K562 (cell line): ENCODE measurements around the gene CNDP2. TPM values are rescaled to one million over a fixed set of nuclear protein-coding genes. Genes with fewer than 3 reads are reported as not detected.
A peak's percentile ranks its signal among the peaks of the same experiment; 100 is the strongest.

Experiments used
- ATAC-seq: fragments of 200-7000 bp; cut with Tn5 transposase; 3 replicates; pipeline ENCODE4 v1.9.1; 2020; ENCODE audit warnings: moderate library complexity
- BruUV-seq: library from RNA; stranded (reverse); fragments of 400-500 nt; replicated peaks from 2 replicates; lab custom pipeline; 2021; lab: Mats Ljungman, UMichigan
- CTCF ChIA-PET: fragments of 300-600 bp; formaldehyde crosslinking; extraction: SDS; loops from one replicate; lab custom pipeline; 2021; ENCODE audit warnings: low intra/inter-chr PET ratio; lab: Yijun Ruan, JAX
- POLR2A ChIA-PET: fragments of 300-600, 350-650 bp; sonication (Branson Sonifier 250); formaldehyde crosslinking; extraction: SDS; loops from one replicate; lab custom pipeline; 2021; ENCODE audit warnings: antibody characterized with exemption, inconsistent platforms; lab: Yijun Ruan, JAX
- DNase-seq, 4 experiments: peaks; one replicate each; pipeline versions ENCODE4 v3.0.0 to v3.0.0-alpha.2; 2011 to 2018; ENCODE audit warnings: low spot score in 3 of 4, mixed read lengths in 3 of 4; ENCODE audit errors: extremely low read depth in 1 of 4
- FAIRE-seq: peaks from 2 replicates; lab custom pipeline; 2011; peaks lifted over from hg19 to GRCh38; lab: Jason Lieb, UNC
- H2AFZ ChIP-seq: 2 replicates; pipeline ENCODE4 v1.6.0; 2011; ENCODE audit warnings: low read depth, low read length, control low read depth, inconsistent platforms
- H3K27ac ChIP-seq: fragments of 200-600 bp; 3 replicates; pipeline ENCODE4 v1.8.0; 2011; ENCODE audit warnings: low read depth, mild to moderate bottlenecking, control low read depth, inconsistent platforms, low read length, moderate library complexity, mixed read lengths; ENCODE audit errors: extremely low read depth
- H3K27me3 ChIP-seq, 2 experiments: fragments of 300-600 bp in 1 of 2; 2 replicates in 1 of 2; 3 replicates in 1 of 2; pipeline versions ENCODE4 v1.6.0 to v1.8.0; 2011; ENCODE audit warnings: inconsistent platforms in 2 of 2, low read length in 2 of 2, mild to moderate bottlenecking in 1 of 2, mixed read lengths in 1 of 2, moderate library complexity in 1 of 2; ENCODE audit not compliant: control insufficient read depth in 2 of 2, insufficient read depth in 2 of 2
- H3K36me3 ChIP-seq: fragments of 300-600 bp; 3 replicates; pipeline ENCODE4 v1.8.0; 2011; ENCODE audit warnings: mild to moderate bottlenecking, low read length, inconsistent platforms; ENCODE audit not compliant: control insufficient read depth, insufficient read depth
- H3K4me1 ChIP-seq, 2 experiments: fragments of 200-600 bp in 1 of 2; replicated peaks in 1 of 2; 2 replicates in 1 of 2; 3 replicates in 1 of 2; pipeline versions ENCODE4 v1.5.1 to v1.8.0; 2011; ENCODE audit warnings: inconsistent platforms in 2 of 2, low read length in 2 of 2, mild to moderate bottlenecking in 1 of 2, mixed read lengths in 1 of 2, moderate library complexity in 1 of 2; ENCODE audit not compliant: control insufficient read depth in 2 of 2, insufficient read depth in 2 of 2
- H3K4me2 ChIP-seq: 2 replicates; pipeline ENCODE4 v1.6.1; 2011; ENCODE audit warnings: low read length, control low read depth, inconsistent platforms, mixed read lengths; ENCODE audit not compliant: insufficient read depth
- H3K4me3 ChIP-seq: fragments of 200-600 bp; sonication (generic), shearing (Covaris generic); 2 replicates; pipeline ENCODE4 v1.5.1; 2016; ENCODE audit warnings: control low read depth, inconsistent platforms
- H3K79me2 ChIP-seq: fragments of 200-600 bp; 3 replicates; pipeline ENCODE4 v1.8.0; 2011; ENCODE audit warnings: low read length, inconsistent platforms; ENCODE audit not compliant: control insufficient read depth, insufficient read depth
- H3K9ac ChIP-seq, 2 experiments: 2 replicates each; pipeline versions ENCODE4 v1.6.0 to v1.6.1; 2011; ENCODE audit warnings: low read depth in 2 of 2, low read length in 2 of 2, control low read depth in 1 of 2, inconsistent platforms in 1 of 2, mild to moderate bottlenecking in 1 of 2, mixed read lengths in 1 of 2; ENCODE audit not compliant: insufficient read depth in 1 of 2
- H3K9me1 ChIP-seq: one replicate; pipeline ENCODE4 v1.6.0; 2011; ENCODE audit warnings: inconsistent platforms, mild to moderate bottlenecking, low read length, moderate library complexity; ENCODE audit not compliant: control insufficient read depth, insufficient read depth
- H3K9me3 ChIP-seq: replicated peaks from 2 replicates; pipeline ENCODE4 v1.5.1; 2011; ENCODE audit warnings: low read depth, low read length, inconsistent platforms; ENCODE audit not compliant: control insufficient read depth, insufficient read depth
- H4K20me1 ChIP-seq: replicated peaks from 2 replicates; pipeline ENCODE4 v1.6.1; 2011; ENCODE audit warnings: low read length, inconsistent platforms, mixed read lengths; ENCODE audit not compliant: control insufficient read depth, insufficient read depth
- ELF2 ChIP-seq: fragments of 250-450 bp; sonication (Bioruptor Pico); IDR thresholded peaks from 2 replicates; pipeline ENCODE4 v1.5.0; 2021; ENCODE audit warnings: mild to moderate bottlenecking
- ELF4 ChIP-seq: fragments of 450-650 bp; formaldehyde crosslinking; IDR thresholded peaks from 2 replicates; pipeline ENCODE4 v1.4.0; 2022; ENCODE audit warnings: missing genetic modification characterization
- GABPA ChIP-seq: fragments of 200-800 bp; sonication (Bioruptor generic); conservative IDR thresholded peaks from 2 replicates; pipeline ENCODE4 v1.6.1; 2016; ENCODE audit warnings: low read depth, missing genetic modification characterization, missing compliant biosample characterization
- IFI16 ChIP-seq: fragments of 250-450 bp; sonication (Bioruptor Pico); IDR thresholded peaks from 2 replicates; pipeline ENCODE4 v2.1.2; 2022; ENCODE audit warnings: mild to moderate bottlenecking, inconsistent platforms
- KHSRP ChIP-seq: fragments of 450-650 bp; IDR thresholded peaks from 2 replicates; pipeline ENCODE4 v1.6.1; 2017
- NRF1 ChIP-seq, 2 experiments: fragments of 450-650 bp; IDR thresholded peaks in 1 of 2; conservative IDR thresholded peaks in 1 of 2; 2 replicates each; pipeline ENCODE4 v1.6.1; 2014; ENCODE audit warnings: mild to moderate bottlenecking in 2 of 2
- PPARD ChIP-seq: fragments of 250-450 bp; sonication (Bioruptor Pico); IDR thresholded peaks from 2 replicates; pipeline ENCODE4 v1.8.0; 2022; ENCODE audit warnings: inconsistent platforms, mild to moderate bottlenecking, moderate library complexity
- SPI1 ChIP-seq: IDR thresholded peaks from 2 replicates; pipeline ENCODE4 v1.6.1; 2011; ENCODE audit warnings: low read depth, low read length, control low read depth, borderline replicate concordance
- ZNF165 ChIP-seq: fragments of 250-450 bp; sonication (Bioruptor Pico); IDR thresholded peaks from 2 replicates; pipeline ENCODE4 v1.4.0; 2020; ENCODE audit warnings: borderline replicate concordance
- ZNF3 ChIP-seq: fragments of 250-450 bp; sonication (Bioruptor Pico); IDR thresholded peaks from 2 replicates; pipeline ENCODE4 v1.5.0; 2021; ENCODE audit warnings: mild to moderate bottlenecking, moderate library complexity
- ZNF699 ChIP-seq: fragments of 250-450 bp; sonication (Bioruptor Pico); IDR thresholded peaks from 2 replicates; pipeline ENCODE4 v1.8.0; 2021; ENCODE audit warnings: mild to moderate bottlenecking, moderate library complexity; ENCODE audit not compliant: insufficient replicate concordance
- ZNF766 ChIP-seq: fragments of 200-800 bp; sonication (Bioruptor generic); conservative IDR thresholded peaks from 2 replicates; pipeline ENCODE4 v1.6.1; 2016; ENCODE audit warnings: missing genetic modification characterization, missing compliant biosample characterization
- WGBS: fragments of 100-300 bp; shearing (Covaris generic); methylation state at CpG from one replicate; pipeline ENCODE4 v1.1.6; 2016; ENCODE audit warnings: low coverage, mixed read lengths; ENCODE audit not compliant: insufficient coverage; ENCODE audit errors: missing lambda C conversion rate; 5-methylcytosine and 5-hydroxymethylcytosine counted together
- in situ Hi-C: fragments of 300-500 bp; cut with MboI; formaldehyde crosslinking; loops from 4 replicates; pipeline ENCODE4 v1.15.0; 2018; ENCODE audit warnings: inconsistent platforms, mixed read lengths
- intact Hi-C: fragments of 100-400 bp; cut with micrococcal nuclease; formaldehyde crosslinking; loops from 2 replicates; pipeline ENCODE4 v1.14.2; 2022
- polyA plus RNA-seq, 8 experiments: library from polyadenylated mRNA; depleted of rRNA in 4 of 8; stranded (reverse) in 5 of 8; unstranded in 3 of 8; fragments of >200 nt; fragmentation: Nextera tagmentation in 2 of 8; fragmentation: Illumina TruSeq in 1 of 8; extraction: Ambion mirVana in 2 of 8; extraction: Trizol in 1 of 8; gene quantifications; 2 replicates each; pipeline versions ENCODE4 v1.2.1 to v1.2.3, GENCODE V29; 2011 to 2014; ENCODE audit warnings: inconsistent platforms in 1 of 8, missing spikeins in 1 of 8
- total RNA-seq, 7 experiments: library from RNA; depleted of rRNA in 6 of 7; stranded (reverse); fragments of >200 nt in 6 of 7; fragmentation: Illumina TruSeq in 2 of 7; extraction: Trizol in 2 of 7; gene quantifications; 2 replicates each; pipeline versions ENCODE4 v1.2.1 to v1.2.3, GENCODE V29; 2011 to 2021; ENCODE audit warnings: low replicate concordance in 1 of 7
- TF ChIP-seq, protein P1 (sequence below): fragments of 250-450 bp; sonication (Bioruptor Pico); IDR thresholded peaks from 2 replicates; pipeline ENCODE4 v1.8.0; 2022; ENCODE audit warnings: inconsistent platforms, mild to moderate bottlenecking, moderate library complexity, borderline replicate concordance
- TF ChIP-seq, protein P2 (sequence below): sonication (generic); formaldehyde crosslinking; IDR thresholded peaks from 2 replicates; pipeline ENCODE4 v1.8.0; 2022; ENCODE audit warnings: missing genetic modification reagents, mild to moderate bottlenecking, borderline replicate concordance
- TF ChIP-seq, protein P3 (sequence below): sonication (generic); formaldehyde crosslinking; IDR thresholded peaks from 2 replicates; pipeline ENCODE4 v1.8.0; 2022; ENCODE audit warnings: mild to moderate bottlenecking, missing genetic modification reagents
- TF ChIP-seq, protein P4 (sequence below): sonication (generic); formaldehyde crosslinking; IDR thresholded peaks from 2 replicates; pipeline ENCODE4 v1.8.0; 2022; ENCODE audit warnings: mild to moderate bottlenecking, missing genetic modification reagents

The CNDP2 gene
- total and polyA plus RNA-seq, 9 of the 15 experiments (the other 6 are each of a cell fraction or from before 2014, with no cell fraction given), result 34.1 to 128 (median 53.8) TPM

DNA sequence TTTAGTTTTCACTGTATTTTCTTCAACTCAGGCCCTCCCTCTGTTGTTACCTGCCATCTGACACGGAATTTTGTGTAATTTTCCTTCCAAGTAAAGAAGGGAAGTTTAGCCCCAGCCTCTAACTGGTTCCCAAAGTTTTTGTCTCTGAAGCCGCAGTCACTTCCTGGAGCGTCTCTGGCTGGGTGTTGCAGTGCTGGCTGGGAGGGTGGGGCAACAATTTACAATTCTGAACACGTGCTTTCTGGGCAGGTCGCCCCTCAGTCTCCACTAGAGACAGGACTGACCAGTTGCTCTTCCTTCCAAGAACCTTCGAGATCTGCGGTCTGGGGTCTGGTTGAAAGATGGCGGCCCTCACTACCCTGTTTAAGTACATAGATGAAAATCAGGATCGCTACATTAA is 3.5 kb downstream of the CNDP2 start (continued):
- TF ChIP-seq GABPA (tag), result peak; percentile 67
- TF ChIP-seq, protein P1, sequence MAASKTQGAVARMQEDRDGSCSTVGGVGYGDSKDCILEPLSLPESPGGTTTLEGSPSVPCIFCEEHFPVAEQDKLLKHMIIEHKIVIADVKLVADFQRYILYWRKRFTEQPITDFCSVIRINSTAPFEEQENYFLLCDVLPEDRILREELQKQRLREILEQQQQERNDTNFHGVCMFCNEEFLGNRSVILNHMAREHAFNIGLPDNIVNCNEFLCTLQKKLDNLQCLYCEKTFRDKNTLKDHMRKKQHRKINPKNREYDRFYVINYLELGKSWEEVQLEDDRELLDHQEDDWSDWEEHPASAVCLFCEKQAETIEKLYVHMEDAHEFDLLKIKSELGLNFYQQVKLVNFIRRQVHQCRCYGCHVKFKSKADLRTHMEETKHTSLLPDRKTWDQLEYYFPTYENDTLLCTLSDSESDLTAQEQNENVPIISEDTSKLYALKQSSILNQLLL, result no peak
- TF ChIP-seq ZNF766 (CRISPR knock-in tag), result 0 out of 2 replicates have a peak, but pooled peaks have one; percentile 26
- TF ChIP-seq ELF4 (CRISPR knock-in tag), result no peak
- TF ChIP-seq IFI16 (CRISPR knock-in tag), result no peak

GRCh38 chr18:74500372-74500771 is 4.2 kb downstream of the CNDP2 start:
- WGBS, result 79% methylated on average over 3 of the region's 6 CpGs
- peaks cover 62% of the 10 kb centered on the region; the same call in 2 of the 3 replicates for H3K36me3 ChIP-seq
- no peak overlapping the region for H2AFZ ChIP-seq
- 0 out of 4 replicates have a peak overlapping the region, but pooled peaks of 1 of the 2 experiments have one; percentile 44 for H3K9ac ChIP-seq
- CTCF ChIA-PET, result no interaction called here
- H3K27me3 ChIP-seq, result no peaks in the 10 kb centered on the region
- peaks cover 13 to 19% of the 10 kb centered on the region in 2 experiments; a peak in 4 of 5 replicates for H3K4me1 ChIP-seq
- no peaks in the 10 kb centered on the region for H3K9me1 ChIP-seq
- no peak overlapping the region for H3K4me2 ChIP-seq
- H3K9me3 ChIP-seq, result no peaks in the 10 kb centered on the region
- DNase-seq, result no peak
- H3K27ac ChIP-seq, result no peak overlapping the region
- intact Hi-C loops (no loop called here), in situ Hi-C loops (no loop called here)
- BruUV-seq, result no TSS peak
- no peak for FAIRE-seq
- ATAC-seq, result no peak
- POLR2A ChIA-PET, result no interaction called here
- no peaks in the 10 kb centered on the region for H4K20me1 ChIP-seq
- H3K4me3 ChIP-seq, result no peak overlapping the region
- peaks cover 44% of the 10 kb centered on the region for H3K79me2 ChIP-seq
- TF ChIP-seq, protein P2, sequence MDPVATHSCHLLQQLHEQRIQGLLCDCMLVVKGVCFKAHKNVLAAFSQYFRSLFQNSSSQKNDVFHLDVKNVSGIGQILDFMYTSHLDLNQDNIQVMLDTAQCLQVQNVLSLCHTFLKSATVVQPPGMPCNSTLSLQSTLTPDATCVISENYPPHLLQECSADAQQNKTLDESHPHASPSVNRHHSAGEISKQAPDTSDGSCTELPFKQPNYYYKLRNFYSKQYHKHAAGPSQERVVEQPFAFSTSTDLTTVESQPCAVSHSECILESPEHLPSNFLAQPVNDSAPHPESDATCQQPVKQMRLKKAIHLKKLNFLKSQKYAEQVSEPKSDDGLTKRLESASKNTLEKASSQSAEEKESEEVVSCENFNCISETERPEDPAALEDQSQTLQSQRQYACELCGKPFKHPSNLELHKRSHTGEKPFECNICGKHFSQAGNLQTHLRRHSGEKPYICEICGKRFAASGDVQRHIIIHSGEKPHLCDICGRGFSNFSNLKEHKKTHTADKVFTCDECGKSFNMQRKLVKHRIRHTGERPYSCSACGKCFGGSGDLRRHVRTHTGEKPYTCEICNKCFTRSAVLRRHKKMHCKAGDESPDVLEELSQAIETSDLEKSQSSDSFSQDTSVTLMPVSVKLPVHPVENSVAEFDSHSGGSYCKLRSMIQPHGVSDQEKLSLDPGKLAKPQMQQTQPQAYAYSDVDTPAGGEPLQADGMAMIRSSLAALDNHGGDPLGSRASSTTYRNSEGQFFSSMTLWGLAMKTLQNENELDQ (CRISPR knock-in tag), result no peak
- TF ChIP-seq ZNF3 (CRISPR knock-in tag) (no peak), NRF1 (conservative IDR thresholded peaks at IDR 0.05 in 1 of 2, IDR thresholded peaks at IDR 0.05 in 1 of 2) (no peak), ZNF699 (CRISPR knock-in tag) (no peak), SPI1 (no peak), PPARD (CRISPR knock-in tag) (no peak), ELF2 (CRISPR knock-in tag) (no peak), KHSRP (no peak), ZNF165 (CRISPR knock-in tag) (no peak)
- TF ChIP-seq, protein P3, sequence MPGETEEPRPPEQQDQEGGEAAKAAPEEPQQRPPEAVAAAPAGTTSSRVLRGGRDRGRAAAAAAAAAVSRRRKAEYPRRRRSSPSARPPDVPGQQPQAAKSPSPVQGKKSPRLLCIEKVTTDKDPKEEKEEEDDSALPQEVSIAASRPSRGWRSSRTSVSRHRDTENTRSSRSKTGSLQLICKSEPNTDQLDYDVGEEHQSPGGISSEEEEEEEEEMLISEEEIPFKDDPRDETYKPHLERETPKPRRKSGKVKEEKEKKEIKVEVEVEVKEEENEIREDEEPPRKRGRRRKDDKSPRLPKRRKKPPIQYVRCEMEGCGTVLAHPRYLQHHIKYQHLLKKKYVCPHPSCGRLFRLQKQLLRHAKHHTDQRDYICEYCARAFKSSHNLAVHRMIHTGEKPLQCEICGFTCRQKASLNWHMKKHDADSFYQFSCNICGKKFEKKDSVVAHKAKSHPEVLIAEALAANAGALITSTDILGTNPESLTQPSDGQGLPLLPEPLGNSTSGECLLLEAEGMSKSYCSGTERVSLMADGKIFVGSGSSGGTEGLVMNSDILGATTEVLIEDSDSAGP (CRISPR knock-in tag), result no peak
- TF ChIP-seq, protein P4, sequence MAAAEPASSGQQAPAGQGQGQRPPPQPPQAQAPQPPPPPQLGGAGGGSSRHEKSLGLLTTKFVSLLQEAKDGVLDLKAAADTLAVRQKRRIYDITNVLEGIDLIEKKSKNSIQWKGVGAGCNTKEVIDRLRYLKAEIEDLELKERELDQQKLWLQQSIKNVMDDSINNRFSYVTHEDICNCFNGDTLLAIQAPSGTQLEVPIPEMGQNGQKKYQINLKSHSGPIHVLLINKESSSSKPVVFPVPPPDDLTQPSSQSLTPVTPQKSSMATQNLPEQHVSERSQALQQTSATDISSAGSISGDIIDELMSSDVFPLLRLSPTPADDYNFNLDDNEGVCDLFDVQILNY, result no peak
